ENCODE measurements around the gene HSP90AA1. TPM values are rescaled to one million over a fixed set of nuclear protein-coding genes. Genes with fewer than 3 reads are reported as not detected.

HSP90AA1 gene
- total RNA-seq, 4 donors from 2014 or later, result 240 to 651 (median 430) TPM

DNA sequence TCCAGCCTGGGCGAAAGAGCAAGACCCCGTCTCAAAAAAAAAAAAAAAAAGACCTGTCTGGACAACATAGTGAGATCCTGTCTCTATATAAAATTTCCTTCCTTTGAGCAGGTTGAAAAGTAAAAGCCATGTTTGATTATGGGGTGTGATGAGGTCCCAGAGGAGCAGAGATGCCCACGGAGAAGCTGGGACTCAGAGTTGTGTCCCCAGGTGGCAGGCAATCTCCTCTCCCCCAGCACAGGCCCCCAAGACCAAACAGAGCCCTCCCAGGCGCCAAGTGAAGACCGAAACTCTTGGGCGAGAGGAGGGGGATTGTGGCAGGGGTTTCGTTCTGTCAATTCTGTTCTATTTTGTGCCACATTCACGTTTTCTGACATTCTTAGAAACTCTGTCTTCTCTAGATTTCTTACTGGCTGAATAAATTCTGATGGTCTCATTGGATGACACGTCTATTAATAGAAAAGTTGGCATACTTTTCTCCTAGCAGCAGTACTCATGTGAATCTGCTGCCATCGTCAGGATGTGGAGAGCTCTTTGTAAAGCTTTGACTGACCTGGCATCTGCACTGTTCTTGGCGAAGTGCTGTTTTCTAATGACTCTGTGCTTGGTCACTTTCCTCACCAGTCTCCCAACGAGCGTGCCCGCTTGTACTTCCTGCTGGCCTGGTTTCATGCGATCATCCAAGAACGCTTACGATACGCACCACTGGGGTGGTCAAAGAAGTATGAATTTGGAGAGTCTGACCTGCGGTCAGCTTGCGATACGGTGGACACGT lies 43.4 kb downstream of the HSP90AA1 start:
- no peak for TF ChIP-seq EP300 (IDR thresholded peaks at IDR 0.05)
- TF ChIP-seq POLR2AphosphoS5 (IDR thresholded peaks at IDR 0.05), result no peak
- TF ChIP-seq, protein P1, sequence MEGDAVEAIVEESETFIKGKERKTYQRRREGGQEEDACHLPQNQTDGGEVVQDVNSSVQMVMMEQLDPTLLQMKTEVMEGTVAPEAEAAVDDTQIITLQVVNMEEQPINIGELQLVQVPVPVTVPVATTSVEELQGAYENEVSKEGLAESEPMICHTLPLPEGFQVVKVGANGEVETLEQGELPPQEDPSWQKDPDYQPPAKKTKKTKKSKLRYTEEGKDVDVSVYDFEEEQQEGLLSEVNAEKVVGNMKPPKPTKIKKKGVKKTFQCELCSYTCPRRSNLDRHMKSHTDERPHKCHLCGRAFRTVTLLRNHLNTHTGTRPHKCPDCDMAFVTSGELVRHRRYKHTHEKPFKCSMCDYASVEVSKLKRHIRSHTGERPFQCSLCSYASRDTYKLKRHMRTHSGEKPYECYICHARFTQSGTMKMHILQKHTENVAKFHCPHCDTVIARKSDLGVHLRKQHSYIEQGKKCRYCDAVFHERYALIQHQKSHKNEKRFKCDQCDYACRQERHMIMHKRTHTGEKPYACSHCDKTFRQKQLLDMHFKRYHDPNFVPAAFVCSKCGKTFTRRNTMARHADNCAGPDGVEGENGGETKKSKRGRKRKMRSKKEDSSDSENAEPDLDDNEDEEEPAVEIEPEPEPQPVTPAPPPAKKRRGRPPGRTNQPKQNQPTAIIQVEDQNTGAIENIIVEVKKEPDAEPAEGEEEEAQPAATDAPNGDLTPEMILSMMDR (IDR thresholded peaks at IDR 0.05), result no peak
- no peak for TF ChIP-seq POLR2A (IDR thresholded peaks at IDR 0.05)
- no peaks in the 10 kb centered on the region for H3K9me3 ChIP-seq
- H3K4me3 ChIP-seq, result no peak overlapping the region
- WGBS, result 83% methylated on average over 22 of the region's 22 CpGs
- peaks cover 93% of the 10 kb centered on the region for H3K36me3 ChIP-seq
- no peaks in the 10 kb centered on the region for H3K27me3 ChIP-seq
- no peak for DNase-seq (ENCODE audit: low spot score in 2 of 2)
- H3K27ac ChIP-seq, result no peak overlapping the region
- H3K4me1 ChIP-seq, result peaks cover 16% of the 10 kb centered on the region

DNA sequence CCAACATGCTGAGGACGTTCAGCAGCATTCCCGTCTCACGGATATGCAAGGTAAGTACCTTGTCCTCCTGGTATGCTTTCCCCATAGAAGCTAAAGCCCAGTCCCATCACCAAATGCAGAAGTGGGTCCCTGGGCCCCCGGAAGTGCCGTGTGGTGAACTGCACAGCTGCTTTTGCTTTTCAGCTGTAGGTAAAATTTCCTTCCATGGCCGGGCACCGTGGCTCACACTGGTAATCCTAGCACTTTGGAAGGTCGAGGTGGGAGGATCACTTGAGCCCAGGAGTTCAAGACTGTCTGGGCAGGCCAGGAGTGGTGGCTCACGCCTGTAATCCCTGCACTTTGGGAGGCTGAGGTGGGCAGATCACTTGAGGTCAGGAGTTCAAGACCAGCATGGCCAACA lies 44.1 kb downstream of the HSP90AA1 start:
- DNase-seq (ENCODE audit: low spot score in 2 of 2), result no peak
- Histone ChIP-seq H3K4me3 (no peak overlapping the region), H3K4me1 (peaks cover 16% of the 10 kb centered on the region), H3K36me3 (peaks cover 93% of the 10 kb centered on the region), H3K9me3 (no peaks in the 10 kb centered on the region), H3K27me3 (no peaks in the 10 kb centered on the region), H3K27ac (no peak overlapping the region)
- WGBS, result 97% methylated on average over 9 of the region's 9 CpGs
- TF ChIP-seq POLR2A (IDR thresholded peaks at IDR 0.05), result no peak
- no peak for TF ChIP-seq POLR2AphosphoS5 (IDR thresholded peaks at IDR 0.05)
- TF ChIP-seq EP300 (IDR thresholded peaks at IDR 0.05), result no peak
- TF ChIP-seq, protein P1 (IDR thresholded peaks at IDR 0.05), result no peak

DNA sequence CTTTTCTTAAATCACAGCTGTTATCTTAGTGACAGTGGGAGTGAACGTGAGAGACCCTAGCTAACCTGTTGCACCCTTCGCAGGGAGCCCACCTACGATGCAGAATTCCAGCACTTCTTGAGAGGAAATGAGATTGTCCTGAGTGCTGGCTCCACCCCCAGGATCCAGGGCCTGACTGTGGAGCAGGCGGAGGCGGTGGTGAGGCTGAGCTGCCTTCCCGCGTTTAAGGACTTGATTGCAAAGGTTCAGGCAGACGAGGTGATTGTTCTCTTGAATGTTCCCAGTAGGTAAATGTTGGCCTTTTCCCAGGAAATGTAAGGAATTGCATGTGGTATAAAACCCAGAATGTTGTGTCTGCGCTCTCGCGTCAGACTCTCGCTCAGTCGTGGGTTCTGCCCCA lies 46.7 kb downstream of the HSP90AA1 start:
- peaks cover 100% of the 10 kb centered on the region for H3K36me3 ChIP-seq

DNA sequence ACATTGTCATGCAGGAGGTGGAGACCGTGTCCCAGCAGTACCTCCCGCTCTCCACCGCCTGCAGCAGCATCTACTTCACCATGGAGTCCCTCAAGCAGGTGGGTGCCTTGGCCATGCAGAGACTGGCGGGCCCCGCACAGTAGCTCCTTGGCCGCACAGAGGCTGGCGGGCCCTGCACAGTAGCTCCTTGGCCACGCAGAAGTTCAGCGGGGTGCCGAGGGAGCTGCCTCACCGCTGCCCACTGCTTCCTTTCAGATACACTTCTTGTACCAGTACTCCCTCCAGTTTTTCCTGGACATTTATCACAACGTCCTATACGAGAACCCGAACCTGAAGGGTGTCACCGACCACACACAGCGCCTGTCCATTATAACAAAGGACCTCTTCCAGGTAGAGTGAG lies 47.7 kb downstream of the HSP90AA1 start:
- 91% methylated on average over 16 of the region's 16 CpGs for WGBS
- no peak for DNase-seq (ENCODE audit: low spot score in 2 of 2)
- no peak for TF ChIP-seq POLR2A (IDR thresholded peaks at IDR 0.05)
- peaks cover 100% of the 10 kb centered on the region for H3K36me3 ChIP-seq
- peaks cover 3% of the 10 kb centered on the region for H3K4me1 ChIP-seq
- no peak overlapping the region for H3K27ac ChIP-seq
- H3K4me3 ChIP-seq, result no peak overlapping the region
- H3K9me3 ChIP-seq, result no peaks in the 10 kb centered on the region
- no peaks in the 10 kb centered on the region for H3K27me3 ChIP-seq

More for the DNA sequence above, 46.7 kb downstream of the HSP90AA1 start:
- no peak for TF ChIP-seq POLR2AphosphoS5 (IDR thresholded peaks at IDR 0.05)
- TF ChIP-seq, protein P1 (IDR thresholded peaks at IDR 0.05), result no peak
- no peak for TF ChIP-seq EP300 (IDR thresholded peaks at IDR 0.05)
- TF ChIP-seq POLR2A (IDR thresholded peaks at IDR 0.05), result no peak
- H3K9me3 ChIP-seq, result no peaks in the 10 kb centered on the region
- peaks cover 3% of the 10 kb centered on the region for H3K4me1 ChIP-seq
- H3K27ac ChIP-seq, result no peak overlapping the region
- H3K4me3 ChIP-seq, result no peak overlapping the region
- H3K27me3 ChIP-seq, result no peaks in the 10 kb centered on the region
- 97% methylated on average over 13 of the region's 13 CpGs for WGBS
- no peak for DNase-seq (ENCODE audit: low spot score in 2 of 2)

DNA sequence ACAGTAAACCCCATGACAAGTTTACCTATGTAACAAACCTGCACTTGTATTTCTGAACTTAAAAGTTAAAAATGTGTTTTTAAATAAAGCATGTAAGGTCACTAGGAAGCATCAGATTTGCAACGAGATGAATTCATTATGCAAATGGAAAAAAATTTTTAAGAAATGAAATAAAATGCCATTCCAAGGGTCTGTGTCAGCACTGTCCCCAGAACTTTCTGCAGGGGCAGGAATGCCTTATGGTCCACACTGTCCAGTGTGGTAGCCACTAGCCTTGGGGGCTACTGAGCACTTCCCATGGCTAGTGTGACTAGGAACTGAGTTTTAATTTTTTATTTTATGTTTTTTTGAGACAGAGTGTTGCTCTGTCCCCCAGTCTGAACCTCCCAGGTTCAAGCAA lies 49.2 kb downstream of the HSP90AA1 start:
- Histone ChIP-seq H3K4me1 (no peaks in the 10 kb centered on the region), H3K27ac (no peak overlapping the region), H3K27me3 (no peaks in the 10 kb centered on the region), H3K9me3 (no peaks in the 10 kb centered on the region), H3K36me3 (peaks cover 100% of the 10 kb centered on the region), H3K4me3 (no peak overlapping the region)
- TF ChIP-seq, protein P1 (IDR thresholded peaks at IDR 0.05), result no peak
- TF ChIP-seq POLR2AphosphoS5 (IDR thresholded peaks at IDR 0.05), result no peak
- 54% methylated on average over 1 of the region's 1 CpG for WGBS
- DNase-seq (ENCODE audit: low spot score in 2 of 2), result no peak

Measured in suprapubic skin (tissue), 4 donors.